ENCODE results near the gene RGS18. TPM values are rescaled to one million over a fixed set of nuclear protein-coding genes. Genes with fewer than 3 reads are reported as not detected.
"Not testable (repeated sequence)": the region's sequence is repeated elsewhere in the genome, so short reads cannot be mapped to it uniquely, and the experiment has no call there.

Gene RGS18
- total RNA-seq, 2 donors from 2014 or later: 2.7 to 3.8 TPM

- no peak for DNase-seq (ENCODE audit: low spot score)
- intact Hi-C loops (cut with DNase I): no loop called here
Measured at GRCh38 chr1:192160196-192160595, 1.9 kb downstream of the RGS18 start.

DNA sequence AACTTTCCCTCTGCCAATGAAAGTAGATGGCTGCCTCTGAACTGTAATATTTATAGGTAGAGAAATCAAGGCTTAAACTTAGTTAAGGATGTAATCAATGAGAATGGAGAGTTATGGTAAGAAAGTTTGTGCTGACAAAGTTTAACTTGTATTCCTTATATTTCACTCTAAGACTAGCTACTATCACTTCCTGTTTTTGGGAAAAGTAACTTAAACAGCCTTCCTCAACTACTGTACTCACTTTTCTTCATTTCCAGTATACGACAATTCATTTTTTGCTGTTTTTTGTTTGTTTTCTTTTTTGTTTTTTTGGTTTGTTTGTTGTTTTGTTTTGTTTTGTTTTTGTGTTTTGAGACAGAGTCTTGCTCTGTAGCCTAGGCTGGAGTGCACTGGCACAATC lies 3.7 kb downstream of the RGS18 start:
- intact Hi-C loops (cut with DNase I): no loop called here
- no peak for DNase-seq (ENCODE audit: low spot score)

- no peak for DNase-seq (ENCODE audit: low spot score)
- intact Hi-C loops (cut with DNase I): no loop called here
Measured at GRCh38 chr1:192162376-192162775, 4.1 kb downstream of the RGS18 start.

DNA sequence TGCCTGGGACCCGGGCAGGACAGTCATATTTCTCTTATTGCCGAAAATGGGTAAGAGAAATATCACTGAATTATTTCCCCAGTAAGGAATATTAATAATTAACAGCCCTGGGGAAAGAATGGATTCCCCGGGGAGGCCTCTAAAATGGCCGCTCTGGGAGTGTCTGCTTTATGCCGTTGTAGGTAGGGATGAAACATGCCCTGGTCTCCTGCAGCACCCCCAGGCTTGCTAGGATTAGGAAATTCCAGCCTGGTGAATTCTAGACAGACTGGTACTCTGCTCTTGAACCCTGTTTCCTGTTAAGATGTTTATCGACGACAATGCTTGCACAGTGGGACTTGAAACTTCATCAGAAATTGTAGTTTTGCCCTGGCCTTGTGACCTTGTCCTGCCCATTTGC lies 6.7 kb downstream of the RGS18 start:
- DNase-seq (ENCODE audit: low spot score); intact Hi-C loops (cut with DNase I): not testable (repeated sequence)

DNA sequence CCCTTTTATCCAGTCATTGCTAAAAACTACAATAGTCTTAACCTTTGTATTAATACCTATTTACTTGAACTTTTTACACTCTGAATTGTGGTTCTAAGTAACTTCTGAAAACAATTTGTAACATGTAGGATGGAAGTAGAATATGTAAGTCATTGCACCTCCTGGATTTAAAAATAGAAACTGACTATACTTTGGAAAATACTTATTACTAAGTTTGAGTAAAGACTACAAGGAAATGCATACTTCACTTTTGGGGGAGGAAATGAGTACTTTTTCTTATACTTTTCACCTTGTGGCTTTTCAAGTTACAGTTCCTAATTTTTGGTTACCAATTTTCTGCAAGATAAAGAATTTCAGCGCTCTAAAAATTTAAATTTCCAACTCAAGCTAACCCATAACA lies 8.7 kb downstream of the RGS18 start:
- DNase-seq (ENCODE audit: low spot score): no peak
- intact Hi-C loops (cut with DNase I): no loop called here

DNA sequence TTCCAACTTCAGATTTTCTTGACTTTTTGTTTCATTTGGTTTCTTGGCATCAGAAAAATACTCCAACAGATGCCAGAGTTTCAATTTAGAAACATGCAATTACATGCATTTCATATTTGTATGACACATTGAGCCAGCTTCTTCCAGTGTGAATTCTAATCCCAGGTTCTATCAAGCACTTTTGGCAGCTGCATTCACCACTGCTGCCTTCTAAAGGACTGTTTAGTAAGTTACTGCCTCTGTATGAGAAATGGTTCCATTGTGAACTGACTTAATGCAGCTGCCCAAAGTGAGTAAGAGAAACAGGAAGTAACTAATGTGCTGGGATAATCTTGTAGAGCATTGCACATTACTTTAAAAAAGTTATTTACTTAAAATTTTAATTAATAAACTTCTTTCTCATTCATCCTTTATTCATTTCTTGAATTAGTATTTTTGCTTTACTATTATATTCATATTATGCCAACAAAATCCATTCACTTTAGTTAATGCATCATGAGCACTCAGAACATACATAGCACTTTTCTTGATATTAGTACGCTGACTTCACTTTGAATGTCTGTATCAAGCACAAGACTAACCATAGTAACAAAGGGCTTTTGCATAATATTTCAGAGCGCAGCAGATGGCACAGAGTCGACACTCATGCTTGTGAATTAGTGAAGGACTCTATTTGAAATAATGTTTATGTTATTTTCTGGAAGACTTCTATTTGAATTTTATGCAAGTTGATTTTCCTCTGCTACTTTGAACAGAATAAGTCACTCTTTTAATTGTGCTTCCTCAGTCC lies 9.8 kb downstream of the RGS18 start:
- intact Hi-C loops (cut with DNase I): no loop called here
- no peak for DNase-seq (ENCODE audit: low spot score)

DNA sequence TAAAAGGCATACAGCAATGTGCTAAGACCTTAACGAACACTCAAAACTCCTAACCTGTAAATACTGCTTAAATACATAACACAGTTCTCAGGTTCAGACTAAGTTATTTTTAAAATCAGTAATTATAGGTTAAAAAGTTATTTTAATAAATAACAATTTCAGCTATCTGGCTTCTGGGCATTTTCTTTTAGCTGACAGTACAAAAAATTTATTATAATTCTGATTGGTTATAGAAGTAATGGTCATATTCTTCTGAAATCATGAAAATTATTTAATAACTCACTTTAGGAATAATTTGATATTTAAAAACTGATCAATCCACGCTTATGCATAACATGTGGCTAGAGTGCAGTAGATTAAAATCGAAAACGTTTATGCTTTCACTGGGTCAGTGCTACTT lies 10.7 kb downstream of the RGS18 start:
- intact Hi-C loops (cut with DNase I): no loop called here

DNA sequence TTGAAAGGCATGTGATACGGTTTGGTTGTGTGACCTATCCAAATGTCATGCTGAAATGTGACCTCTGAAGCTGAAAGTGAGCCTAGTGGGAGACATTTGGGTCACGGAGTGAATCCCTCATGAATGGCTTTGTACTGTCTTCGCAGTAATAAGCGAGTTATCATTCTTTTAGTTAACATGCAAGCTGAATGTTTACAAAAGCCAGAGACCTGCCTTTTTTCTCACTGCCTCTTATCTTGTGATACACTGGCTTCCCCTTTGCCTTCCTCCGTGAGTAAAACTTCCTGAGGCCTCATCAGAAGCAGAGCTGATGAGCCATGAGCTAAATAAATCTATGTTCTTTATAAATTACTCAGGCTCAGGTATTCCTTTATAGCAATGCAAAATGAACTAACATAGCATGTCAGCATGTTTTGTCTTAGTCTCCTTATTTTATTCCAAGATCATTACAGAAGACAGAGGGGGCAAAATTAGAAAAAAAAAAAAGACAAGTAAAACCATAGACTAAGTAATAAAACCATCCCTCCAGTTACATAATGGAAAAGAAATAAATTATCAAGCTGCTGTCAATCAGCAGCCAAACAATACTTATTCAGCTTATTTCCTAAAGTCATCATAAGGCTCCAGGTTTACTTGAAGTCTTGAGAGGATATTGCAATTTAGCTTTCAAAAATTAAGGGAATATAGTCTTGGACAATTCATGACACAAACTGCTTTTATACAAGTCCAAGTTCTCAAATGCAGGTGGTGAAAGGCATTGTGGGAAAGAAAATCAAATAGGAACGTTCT lies 12.1 kb downstream of the RGS18 start:
- DNase-seq (ENCODE audit: low spot score): no peak

More for the DNA sequence above, 10.7 kb downstream of the RGS18 start:
- no peak for DNase-seq (ENCODE audit: low spot score)

DNA sequence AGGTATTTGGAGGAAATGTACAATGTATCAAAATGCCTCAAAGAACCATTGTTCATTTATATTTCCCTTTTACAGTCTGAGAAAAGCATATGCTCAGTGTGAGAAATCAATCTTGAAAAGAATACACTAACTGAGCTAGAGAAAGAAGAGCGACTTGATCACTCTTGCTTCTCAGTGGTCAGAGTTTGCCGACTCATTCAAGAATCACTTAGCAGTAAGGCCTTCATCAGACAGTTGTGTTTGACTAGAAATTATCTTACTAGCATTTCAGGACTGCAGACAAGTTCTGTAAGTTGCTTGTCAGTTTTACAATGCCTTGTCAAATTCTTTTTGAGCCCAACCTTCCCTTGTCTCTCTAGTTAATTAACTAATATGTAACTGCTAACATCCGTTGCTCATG lies 12.9 kb downstream of the RGS18 start:
- intact Hi-C loops (cut with DNase I): no loop called here
- no peak for DNase-seq (ENCODE audit: low spot score)

More for the DNA sequence above, 12.1 kb downstream of the RGS18 start:
- intact Hi-C loops (cut with DNase I): no loop called here

DNA sequence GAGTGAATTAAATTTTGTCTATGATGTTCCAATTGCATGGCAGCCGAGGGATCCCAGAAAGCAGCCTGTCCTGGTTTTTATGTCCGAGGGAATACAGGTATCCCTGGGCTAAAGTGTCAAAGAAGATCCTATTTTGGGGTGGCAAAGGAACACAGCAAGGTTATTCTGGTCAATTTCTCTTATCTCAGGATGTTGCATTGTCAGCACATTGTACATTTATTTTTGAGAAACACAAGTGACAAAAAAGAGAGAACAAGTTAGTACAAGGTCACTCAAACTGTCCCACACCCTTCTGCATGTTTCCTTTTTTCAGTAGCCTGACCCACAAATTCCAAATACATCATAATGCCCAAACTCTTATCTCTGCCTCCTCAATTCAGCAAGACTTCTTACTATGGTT lies 17.7 kb downstream of the RGS18 start:
- intact Hi-C loops (cut with DNase I): no loop called here
- no peak for DNase-seq (ENCODE audit: low spot score)

GRCh38 chr1:192183788-192184187 lies 25.5 kb downstream of the RGS18 start:
- DNase-seq (ENCODE audit: low spot score): no peak
- intact Hi-C loops (cut with DNase I): no loop called here

- intact Hi-C loops (cut with DNase I): no loop called here
- DNase-seq (ENCODE audit: low spot score): no peak
Measured at GRCh38 chr1:192186197-192186596, 27.9 kb downstream of the RGS18 start.

DNA sequence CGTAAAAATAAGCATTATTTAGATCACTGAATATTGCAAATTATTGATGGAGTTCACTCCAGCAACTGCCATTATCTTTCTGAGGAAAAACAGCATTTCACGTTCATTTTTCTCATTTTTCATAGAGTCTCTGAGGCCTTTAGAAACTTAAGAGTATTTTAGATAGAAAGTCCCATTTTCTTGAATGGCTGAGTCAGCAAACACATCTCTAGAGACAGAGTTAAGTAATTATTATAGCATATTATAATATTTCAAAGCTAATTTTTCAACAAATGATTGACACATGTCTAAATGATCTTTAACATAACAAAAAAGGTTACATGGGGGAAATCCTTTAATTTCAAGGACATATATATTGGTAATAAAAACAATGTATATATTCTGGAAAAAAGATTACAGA lies 31.8 kb downstream of the RGS18 start:
- no peak for DNase-seq (ENCODE audit: low spot score)
- intact Hi-C loops (cut with DNase I): no loop called here

DNA sequence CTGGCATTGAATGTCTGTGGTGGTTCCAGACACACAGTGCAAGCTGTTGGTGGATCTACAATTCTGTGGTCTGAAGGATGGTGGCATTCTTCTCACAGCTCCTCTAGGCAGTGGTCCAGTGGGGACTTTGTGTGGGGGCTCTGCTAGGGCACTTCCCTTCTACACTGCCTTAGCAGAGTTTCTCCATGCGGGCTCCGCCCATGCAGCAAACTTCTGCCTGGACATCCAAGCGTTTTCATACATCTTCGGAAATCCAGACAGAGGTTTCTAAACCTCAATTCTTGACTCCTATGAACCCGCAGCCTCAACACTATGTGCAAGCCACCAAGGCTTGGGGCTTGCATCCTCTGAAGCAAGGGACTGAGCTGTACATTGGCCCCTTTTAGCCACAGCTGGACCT lies 43.0 kb downstream of the RGS18 start:
- intact Hi-C loops (cut with DNase I): no loop called here
- no peak for DNase-seq (ENCODE audit: low spot score)

- DNase-seq (ENCODE audit: low spot score): no peak
- intact Hi-C loops (cut with DNase I): no loop called here
Measured at GRCh38 chr1:192224396-192224795, 66.1 kb downstream of the RGS18 start.

- DNase-seq (ENCODE audit: low spot score): no peak
- intact Hi-C loops (cut with DNase I): no loop called here
Measured at GRCh38 chr1:192224846-192225245, 66.6 kb downstream of the RGS18 start.

DNA sequence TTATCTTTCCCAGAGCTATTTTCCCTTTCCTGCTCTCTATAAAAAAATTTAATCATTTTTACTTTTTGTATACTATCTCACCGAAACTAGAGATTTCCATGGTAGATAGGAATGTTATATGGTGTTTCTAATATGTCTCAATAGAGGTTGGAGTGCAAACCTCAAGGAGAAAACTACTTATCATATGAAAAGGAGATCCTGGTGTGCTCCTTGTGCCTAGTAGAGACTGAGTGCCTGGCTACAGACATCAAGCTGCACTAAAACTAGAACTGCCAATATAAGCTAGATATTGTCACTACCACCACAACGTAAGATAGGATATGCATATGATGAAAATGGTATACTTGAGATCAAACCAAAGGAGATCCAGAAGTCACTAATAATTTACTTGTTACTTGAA lies 67.0 kb downstream of the RGS18 start:
- intact Hi-C loops (cut with DNase I): no loop called here

DNA sequence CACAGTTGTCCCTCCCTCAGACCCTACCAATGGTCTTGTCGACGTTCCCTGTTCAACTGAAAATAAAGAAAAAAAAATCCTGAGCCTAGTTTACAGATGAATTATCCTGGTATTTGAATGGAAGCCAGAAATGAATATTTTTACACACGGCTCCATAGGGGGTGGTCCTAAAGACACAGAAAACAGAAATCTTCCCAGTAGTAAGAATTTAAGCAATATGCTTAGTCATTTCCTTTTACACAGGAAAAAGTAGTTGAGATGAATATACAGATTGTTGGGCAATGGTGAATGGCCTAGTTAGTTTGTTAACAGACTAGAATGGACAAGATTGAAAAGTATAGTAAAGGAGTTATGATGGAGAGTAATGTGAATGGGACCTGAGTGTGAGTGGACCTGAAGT lies 67.4 kb downstream of the RGS18 start:
- intact Hi-C loops (cut with DNase I): no loop called here
- no peak for DNase-seq (ENCODE audit: low spot score)

More for the DNA sequence above, 67.0 kb downstream of the RGS18 start:
- DNase-seq (ENCODE audit: low spot score): no peak

DNA sequence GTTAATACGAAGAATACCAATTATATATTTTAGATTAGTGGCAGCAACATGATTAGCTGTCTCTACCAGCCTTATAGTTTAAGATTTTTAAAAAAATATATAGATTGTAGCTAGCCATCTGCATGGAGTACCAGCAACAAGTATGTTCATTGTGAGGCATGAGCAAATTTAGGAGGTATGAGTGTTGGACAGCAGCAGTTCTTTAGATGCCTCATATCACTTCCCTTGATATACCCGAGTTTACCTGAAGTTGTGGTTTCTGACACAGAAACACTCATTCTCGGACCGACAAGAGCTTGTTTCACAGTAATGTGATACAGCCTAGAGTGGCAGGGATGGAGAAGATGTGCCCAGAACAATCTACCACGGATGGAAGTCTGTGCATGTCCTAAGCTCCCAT lies 69.1 kb downstream of the RGS18 start:
- no peak for DNase-seq (ENCODE audit: low spot score)
- intact Hi-C loops (cut with DNase I): no loop called here

DNA sequence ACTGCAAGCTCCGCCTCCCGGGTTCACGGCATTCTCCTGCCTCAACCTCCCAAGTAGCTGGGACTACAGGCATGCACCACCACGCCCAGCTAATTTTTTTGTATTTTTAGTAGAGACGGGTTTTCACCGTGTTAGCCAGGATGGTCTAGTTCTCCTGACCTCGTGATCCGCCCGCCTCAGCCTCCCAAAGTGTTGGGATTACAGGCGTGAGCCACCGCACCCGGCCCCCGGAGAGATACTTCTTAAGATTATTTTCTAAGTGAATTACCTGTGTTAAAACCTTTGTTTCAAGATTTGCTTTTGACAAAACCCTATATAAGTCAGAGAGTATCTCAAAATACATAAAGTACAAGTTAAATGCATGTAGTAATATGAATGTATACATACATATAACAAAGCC lies 69.7 kb downstream of the RGS18 start:
- DNase-seq (ENCODE audit: low spot score); intact Hi-C loops (cut with DNase I): not testable (repeated sequence)
